Stimulated activated CD4-positive, alpha-beta T cell treated with anti-CD3 and anti-CD28 coated beads, Interleukin-12 subunit alpha, Interleukin-12 subunit beta, amount 100 ng/mL, for 24 hours (primary cell): ENCODE results near the gene CCDC68.
"Not testable (repeated sequence)": the region's sequence is repeated elsewhere in the genome, so short reads cannot be mapped to it uniquely, and the experiment has no call there.

Experiments
- DNase-seq, 2 experiments: peaks; one replicate each; pipeline ENCODE4 v3.0.0-alpha.2; 2020; ENCODE audit warnings: low read depth in 2 of 2

CCDC68 gene

GRCh38 chr18:54875063-54875462 lies 84.2 kb downstream of the CCDC68 start:
- no peak for DNase-seq

- DNase-seq, result no peak
These were observed 85.4 kb downstream of the CCDC68 start for GRCh38 chr18:54873884-54874255.

GRCh38 chr18:54872681-54873080 lies 86.6 kb downstream of the CCDC68 start:
- DNase-seq, result no peak

DNA sequence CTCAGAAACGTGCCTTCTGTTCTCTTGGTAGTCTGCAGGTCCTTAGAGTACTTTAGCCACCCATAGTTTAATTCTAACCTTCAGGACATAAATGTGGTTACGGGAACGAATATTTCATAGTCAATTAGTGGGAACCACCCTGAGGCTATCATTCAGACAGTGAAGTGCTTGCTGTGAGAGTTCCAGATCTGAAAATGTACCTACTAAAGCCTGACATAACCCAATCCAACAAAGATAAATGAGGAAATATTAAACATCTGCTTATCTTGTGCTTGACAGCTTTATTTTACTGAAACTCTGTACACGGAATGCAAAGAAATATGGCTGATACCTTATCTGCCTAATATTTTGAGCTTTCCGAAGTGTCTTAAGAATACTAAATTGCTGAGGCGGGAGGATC lies 88.0 kb downstream of the CCDC68 start:
- DNase-seq, result no peak

DNA sequence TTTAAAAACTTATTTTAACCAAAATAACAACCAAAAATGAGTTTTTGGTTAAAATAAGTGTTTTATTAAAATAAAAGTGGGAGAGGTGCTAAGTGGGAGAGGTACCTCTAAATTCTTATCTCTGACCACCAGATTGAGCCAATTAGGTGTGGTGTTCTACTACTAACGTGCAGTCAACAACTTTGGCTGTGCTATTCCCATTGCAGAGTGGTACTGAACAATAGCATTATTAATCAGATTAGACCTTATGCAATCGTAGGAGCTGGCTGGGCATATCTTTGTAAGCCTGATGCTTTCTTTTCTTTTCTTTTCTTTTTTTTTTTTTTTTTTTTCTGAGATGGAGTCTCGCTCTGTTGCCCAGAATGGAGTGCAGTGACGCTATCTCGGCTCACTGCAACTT lies 92.1 kb downstream of the CCDC68 start:
- no peak for DNase-seq

- DNase-seq, result no peak
These were observed 98.3 kb downstream of the CCDC68 start for GRCh38 chr18:54860941-54861340.

DNA sequence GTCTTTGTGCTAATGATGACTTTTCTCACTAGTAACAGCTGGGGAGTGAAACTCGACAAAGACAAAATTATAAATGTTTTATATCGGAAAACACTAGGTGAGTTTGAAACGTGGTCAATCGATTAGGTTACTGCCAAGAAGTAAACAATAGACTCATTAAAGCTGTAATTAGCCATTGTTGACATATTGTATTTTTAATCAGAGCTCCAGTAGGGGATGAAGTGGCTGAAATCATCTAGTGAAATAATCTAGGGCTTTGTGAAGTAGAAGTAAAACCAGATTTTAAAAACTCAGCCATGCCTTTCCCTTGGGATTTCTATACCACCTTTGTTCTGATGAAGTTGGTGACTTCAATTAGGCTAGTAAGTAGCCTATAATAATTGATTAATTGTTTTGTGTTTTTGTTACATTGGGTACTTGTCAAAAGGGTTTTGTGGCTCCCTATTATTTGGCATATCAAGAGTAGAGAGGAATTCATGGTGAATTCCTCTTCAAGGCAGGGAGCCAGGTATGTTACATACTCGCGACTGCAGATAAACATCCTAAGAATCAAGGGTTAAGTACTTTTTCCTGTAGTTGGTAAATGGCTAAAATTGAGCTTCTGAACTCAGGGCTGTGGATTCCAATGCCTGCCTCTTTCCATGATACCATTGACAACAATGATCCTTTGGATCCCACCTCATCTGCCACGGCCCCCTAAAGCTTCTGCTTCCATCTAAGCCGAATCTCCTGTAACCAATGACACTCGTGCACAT lies 99.4 kb downstream of the CCDC68 start:
- DNase-seq, result no peak

DNA sequence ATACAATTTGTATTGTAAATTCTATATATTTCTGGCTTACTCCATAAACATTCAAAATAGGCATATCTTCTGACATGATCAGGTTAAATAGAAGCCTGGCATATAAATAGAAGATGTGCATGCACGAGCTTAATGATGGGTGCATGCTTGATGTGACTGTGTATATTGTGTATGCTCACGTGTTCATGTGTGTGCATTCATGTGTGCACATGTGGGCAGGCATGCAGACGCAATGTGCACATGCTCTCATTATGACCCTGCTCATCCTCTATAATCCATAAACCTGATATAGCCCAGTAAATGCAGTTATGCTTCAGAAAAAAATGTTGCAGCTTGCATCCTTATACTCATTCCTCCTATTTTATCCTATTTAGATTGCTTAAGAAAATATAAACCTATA lies 101.8 kb downstream of the CCDC68 start:
- DNase-seq, result no peak

DNA sequence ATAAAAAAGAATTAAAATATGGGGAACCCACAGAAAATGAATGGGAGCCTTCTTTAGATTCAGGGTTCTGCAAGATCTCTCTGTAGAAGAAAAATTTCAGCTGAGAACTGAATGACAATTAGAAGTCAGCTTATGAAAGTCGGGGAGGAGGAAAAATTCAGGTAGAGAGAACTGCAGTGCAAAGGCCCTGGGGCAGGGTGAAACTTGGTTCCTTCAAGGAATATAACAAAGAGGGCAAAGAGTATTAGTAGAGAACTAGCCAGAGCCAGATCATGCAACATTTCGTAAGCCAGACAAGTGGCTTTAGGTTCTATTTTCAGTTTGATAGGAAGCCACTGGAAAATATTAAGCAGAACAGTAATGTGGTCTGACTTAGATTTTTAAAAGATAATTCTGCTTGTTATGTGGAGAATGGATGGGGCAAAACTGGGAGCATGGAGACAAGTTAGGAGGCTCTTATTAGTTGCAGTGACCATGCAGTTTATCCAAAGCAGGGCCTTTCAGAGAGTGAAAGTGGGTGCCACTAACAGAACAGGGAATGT lies 103.1 kb downstream of the CCDC68 start:
- DNase-seq, result no peak

DNA sequence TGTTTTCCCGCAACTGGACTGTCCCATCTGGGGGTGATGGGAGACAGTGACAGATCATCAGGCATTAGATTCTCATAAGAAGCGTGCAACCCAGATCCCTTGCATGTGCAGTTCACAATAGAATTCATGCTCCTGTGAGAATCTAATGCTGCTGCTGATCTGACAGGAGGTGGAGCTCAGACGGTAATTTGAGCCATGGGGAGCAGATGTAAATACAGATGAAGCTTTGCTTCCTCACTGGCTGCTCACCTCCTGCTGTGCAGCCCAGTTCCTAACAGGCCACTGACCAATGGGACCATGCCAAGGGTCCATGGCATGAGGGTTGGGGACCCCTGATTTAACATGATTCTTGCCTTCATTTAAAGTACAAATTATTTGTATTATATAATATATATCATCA lies 104.2 kb downstream of the CCDC68 start:
- DNase-seq, result not testable (repeated sequence)

DNA sequence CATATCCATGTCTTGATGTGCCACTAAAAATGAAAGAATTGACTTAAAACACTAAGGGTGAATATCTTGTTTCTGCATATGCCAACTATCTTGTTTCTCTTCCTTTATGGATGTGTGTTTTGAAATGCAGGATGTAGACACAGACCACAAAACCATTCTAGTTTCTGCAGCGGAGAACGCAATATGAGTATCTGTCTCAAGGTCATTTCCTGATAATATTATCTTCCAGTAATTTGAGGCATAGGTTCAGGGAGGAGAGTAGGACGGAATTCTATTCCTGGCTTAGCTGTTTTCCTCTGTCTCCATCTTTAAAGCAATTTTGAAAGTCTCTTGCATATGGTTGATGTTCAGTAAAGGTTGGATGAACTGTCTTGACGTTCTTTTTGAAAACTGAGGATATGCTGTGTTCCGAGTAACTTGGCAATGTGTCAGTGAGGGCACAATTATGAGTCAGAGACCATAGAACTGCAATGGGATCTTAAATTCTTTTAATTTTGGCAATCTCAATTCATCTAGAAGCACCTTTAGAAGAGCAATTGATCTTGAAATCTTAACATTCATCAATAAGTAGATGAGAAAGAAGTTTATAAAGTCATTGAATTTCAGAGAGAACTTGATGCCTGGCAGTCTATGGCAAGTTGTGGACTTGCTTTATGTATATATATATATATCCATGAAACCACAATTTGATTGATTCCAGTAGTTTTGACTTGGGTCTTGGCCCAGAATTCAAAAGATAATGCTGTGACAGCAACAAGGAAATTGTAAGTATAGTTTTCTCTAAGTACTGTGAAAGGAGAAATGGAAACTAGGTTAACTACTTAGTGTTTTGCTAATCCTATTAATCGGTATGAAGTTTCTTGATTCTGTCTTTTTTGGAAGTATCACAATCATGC lies 106.2 kb downstream of the CCDC68 start:
- no peak for DNase-seq
